T-helper 2 cell treated with Interferon-gamma antibody and Interleukin-4, amounts not matched to agents 5 μg/mL and 100 μg/mL, for 36 hours (primary cell): ENCODE results near the gene KCNIP1.

Source experiments
- DNase-seq: peaks from one replicate; pipeline ENCODE4 v3.0.0; 2021; ENCODE audit warnings: low spot score
- H3K27ac Mint-ChIP-seq: one replicate; pipeline ENCODE4 v1.8.0; 2021; ENCODE audit warnings: mild to moderate bottlenecking, mixed read lengths
- H3K27me3 Mint-ChIP-seq: one replicate; pipeline ENCODE4 v1.8.0; 2021; ENCODE audit warnings: low read depth, mixed read lengths
- H3K36me3 Mint-ChIP-seq: one replicate; pipeline ENCODE4 v1.8.0; 2021; ENCODE audit warnings: low read depth, mixed read lengths
- H3K4me1 Mint-ChIP-seq: one replicate; pipeline ENCODE4 v1.8.0; 2021; ENCODE audit warnings: low read depth, mixed read lengths
- H3K4me3 Mint-ChIP-seq: one replicate; pipeline ENCODE4 v1.8.0; 2022; ENCODE audit warnings: mild to moderate bottlenecking, moderate library complexity, mixed read lengths
- H3K9me3 Mint-ChIP-seq: one replicate; pipeline ENCODE4 v1.8.0; 2021; ENCODE audit warnings: mixed read lengths

KCNIP1 gene

GRCh38 chr5:170503990-170504596, at the start of gene KCNIP1:
KCNIP1 (plus strand) TSS chr5:170504020.
- H3K4me1 Mint-ChIP-seq: no peaks in the 10 kb centered on the region
- H3K27me3 Mint-ChIP-seq: peaks cover 49% of the 10 kb centered on the region
- H3K4me3 Mint-ChIP-seq: no peak within 1 kb of the TSS
- H3K27ac Mint-ChIP-seq: no peak within 1 kb of the TSS
- H3K9me3 Mint-ChIP-seq: no peaks in the 10 kb centered on the region
- DNase-seq: no peak
- no peaks in the 10 kb centered on the region for H3K36me3 Mint-ChIP-seq

- Mint-ChIP-seq H3K4me3 (no peak overlapping the region), H3K9me3 (peaks cover 9% of the 10 kb centered on the region), H3K4me1 (peaks cover 5% of the 10 kb centered on the region), H3K27me3 (peaks cover 33% of the 10 kb centered on the region), H3K27ac (no peak overlapping the region), H3K36me3 (no peaks in the 10 kb centered on the region)
- DNase-seq: no peak
Observed at GRCh38 chr5:170463426-170463825, 40.4 kb upstream of the KCNIP1 start.

GRCh38 chr5:170464280-170465127, 39.3 kb upstream of the KCNIP1 start:
- peaks cover 9% of the 10 kb centered on the region for H3K9me3 Mint-ChIP-seq
- no peak for DNase-seq
- H3K36me3 Mint-ChIP-seq: no peaks in the 10 kb centered on the region
- peaks cover 29% of the 10 kb centered on the region for H3K27me3 Mint-ChIP-seq
- H3K4me1 Mint-ChIP-seq: peaks cover 4% of the 10 kb centered on the region
- no peak overlapping the region for H3K27ac Mint-ChIP-seq
- no peak overlapping the region for H3K4me3 Mint-ChIP-seq

- H3K4me1 Mint-ChIP-seq: no peaks in the 10 kb centered on the region
- H3K9me3 Mint-ChIP-seq: no peaks in the 10 kb centered on the region
- DNase-seq: no peak
- no peak overlapping the region for H3K4me3 Mint-ChIP-seq
- no peaks in the 10 kb centered on the region for H3K36me3 Mint-ChIP-seq
- H3K27ac Mint-ChIP-seq: no peak overlapping the region
- H3K27me3 Mint-ChIP-seq: peaks cover 16% of the 10 kb centered on the region
Observed at GRCh38 chr5:170466553-170466952, 37.3 kb upstream of the KCNIP1 start.

GRCh38 chr5:170466988-170467707, 36.7 kb upstream of the KCNIP1 start:
- peak; percentile 61 for DNase-seq
- peaks cover 10% of the 10 kb centered on the region for H3K27me3 Mint-ChIP-seq
- H3K4me1 Mint-ChIP-seq: no peaks in the 10 kb centered on the region
- H3K27ac Mint-ChIP-seq: no peak overlapping the region
- no peak overlapping the region for H3K4me3 Mint-ChIP-seq
- no peaks in the 10 kb centered on the region for H3K36me3 Mint-ChIP-seq
- no peaks in the 10 kb centered on the region for H3K9me3 Mint-ChIP-seq

GRCh38 chr5:170468633-170469285, 35.1 kb upstream of the KCNIP1 start:
- Mint-ChIP-seq H3K9me3 (no peaks in the 10 kb centered on the region), H3K27ac (no peak overlapping the region)
- no peak for DNase-seq

GRCh38 chr5:170469414-170469813, 34.4 kb upstream of the KCNIP1 start:
- H3K9me3 Mint-ChIP-seq: no peaks in the 10 kb centered on the region
- H3K4me1 Mint-ChIP-seq: no peaks in the 10 kb centered on the region
- peaks cover 10% of the 10 kb centered on the region for H3K27me3 Mint-ChIP-seq
- H3K4me3 Mint-ChIP-seq: no peak overlapping the region
- H3K27ac Mint-ChIP-seq: no peak overlapping the region
- H3K36me3 Mint-ChIP-seq: no peaks in the 10 kb centered on the region
- no peak for DNase-seq

More at GRCh38 chr5:170468633-170469285, 35.1 kb upstream of the KCNIP1 start:
- Mint-ChIP-seq H3K36me3 (no peaks in the 10 kb centered on the region), H3K4me3 (no peak overlapping the region), H3K4me1 (no peaks in the 10 kb centered on the region), H3K27me3 (peaks cover 10% of the 10 kb centered on the region)

- Mint-ChIP-seq H3K9me3 (no peaks in the 10 kb centered on the region), H3K4me1 (no peaks in the 10 kb centered on the region), H3K4me3 (no peak overlapping the region), H3K27ac (no peak overlapping the region), H3K36me3 (no peaks in the 10 kb centered on the region), H3K27me3 (peaks cover 10% of the 10 kb centered on the region)
- no peak for DNase-seq
Observed at GRCh38 chr5:170470275-170470674, 33.5 kb upstream of the KCNIP1 start.

GRCh38 chr5:170470808-170471404, 32.9 kb upstream of the KCNIP1 start:
- Mint-ChIP-seq H3K4me1 (no peaks in the 10 kb centered on the region), H3K27ac (no peak overlapping the region), H3K27me3 (peaks cover 10% of the 10 kb centered on the region), H3K36me3 (no peaks in the 10 kb centered on the region), H3K4me3 (no peak overlapping the region), H3K9me3 (no peaks in the 10 kb centered on the region)
- no peak for DNase-seq

GRCh38 chr5:170471551-170472178, 32.2 kb upstream of the KCNIP1 start:
- no peaks in the 10 kb centered on the region for H3K9me3 Mint-ChIP-seq
- peaks cover 10% of the 10 kb centered on the region for H3K27me3 Mint-ChIP-seq
- no peak for DNase-seq
- H3K4me1 Mint-ChIP-seq: no peaks in the 10 kb centered on the region
- no peak overlapping the region for H3K4me3 Mint-ChIP-seq
- no peaks in the 10 kb centered on the region for H3K36me3 Mint-ChIP-seq
- no peak overlapping the region for H3K27ac Mint-ChIP-seq

- peaks cover 13% of the 10 kb centered on the region for H3K27me3 Mint-ChIP-seq
- no peak for DNase-seq
- no peak overlapping the region for H3K27ac Mint-ChIP-seq
- no peaks in the 10 kb centered on the region for H3K36me3 Mint-ChIP-seq
- no peak overlapping the region for H3K4me3 Mint-ChIP-seq
- H3K4me1 Mint-ChIP-seq: no peaks in the 10 kb centered on the region
- H3K9me3 Mint-ChIP-seq: no peaks in the 10 kb centered on the region
Observed at GRCh38 chr5:170473642-170474041, 30.2 kb upstream of the KCNIP1 start.

- H3K27me3 Mint-ChIP-seq: peaks cover 17% of the 10 kb centered on the region
- no peak overlapping the region for H3K4me3 Mint-ChIP-seq
- H3K36me3 Mint-ChIP-seq: no peaks in the 10 kb centered on the region
- no peaks in the 10 kb centered on the region for H3K4me1 Mint-ChIP-seq
- H3K9me3 Mint-ChIP-seq: no peaks in the 10 kb centered on the region
- no peak for DNase-seq
- H3K27ac Mint-ChIP-seq: no peak overlapping the region
Observed at GRCh38 chr5:170474489-170475274, 29.1 kb upstream of the KCNIP1 start.
